Thoracic aorta (tissue), 2 donors: ENCODE measurements around the gene BTBD2. TPM values are rescaled to one million over a fixed set of nuclear protein-coding genes. Genes with fewer than 3 reads are reported as not detected.

Source experiments
- ATAC-seq: fragments of 150-250 bp; one replicate; pipeline ENCODE4 v1.8.0; 2017; ENCODE audit warnings: low read depth; ENCODE audit not compliant: insufficient number of reproducible peaks, low FRiP score
- DNase-seq: peaks from one replicate; pipeline ENCODE4 v3.0.0-alpha.2; 2020; ENCODE audit warnings: low spot score
- H3K27ac ChIP-seq, 2 donors: fragments of 200-600 bp; sonication (generic); 1 replicate in 1 of 2; 2 replicates in 1 of 2; pipeline ENCODE4 v1.5.1; 2016; ENCODE audit warnings: mild to moderate bottlenecking in 2 of 2, moderate library complexity in 2 of 2
- H3K27me3 ChIP-seq: fragments of 200-600 bp; sonication (generic); replicated peaks from 2 replicates; pipeline ENCODE4 v1.6.0; 2016; ENCODE audit warnings: mild to moderate bottlenecking; ENCODE audit not compliant: insufficient read depth
- H3K36me3 ChIP-seq: fragments of 200-600 bp; sonication (generic); one replicate; pipeline ENCODE4 v1.5.1; 2016
- H3K4me1 ChIP-seq, 2 donors: fragments of 200-600 bp; sonication (generic); 1 replicate in 1 of 2; 2 replicates in 1 of 2; pipeline versions ENCODE4 v1.5.1 to v1.6.0; 2016; ENCODE audit warnings: low read depth in 2 of 2, mild to moderate bottlenecking in 1 of 2; ENCODE audit not compliant: control insufficient read depth in 1 of 2
- H3K4me3 ChIP-seq: fragments of 200-600 bp; sonication (generic); 2 replicates; pipeline ENCODE4 v1.5.1; 2016; ENCODE audit warnings: mild to moderate bottlenecking
- H3K9me3 ChIP-seq: fragments of 200-600 bp; sonication (generic); 2 replicates; pipeline ENCODE4 v1.5.1; 2016
- total RNA-seq, 2 donors: library from RNA; depleted of rRNA; stranded (reverse); fragments of >200 nt; gene quantifications; one replicate each; pipeline versions ENCODE4 v1.1.0 to v1.2.3, GENCODE V29; 2016
- TF ChIP-seq, protein P1 (sequence below): fragments of 200-600 bp; sonication (generic); IDR thresholded peaks from one replicate; pipeline ENCODE4 v1.5.1; 2019; ENCODE audit warnings: antibody characterized with exemption

BTBD2 gene
- total RNA-seq, 2 donors from 2014 or later = 43.2 to 107 TPM

DNA sequence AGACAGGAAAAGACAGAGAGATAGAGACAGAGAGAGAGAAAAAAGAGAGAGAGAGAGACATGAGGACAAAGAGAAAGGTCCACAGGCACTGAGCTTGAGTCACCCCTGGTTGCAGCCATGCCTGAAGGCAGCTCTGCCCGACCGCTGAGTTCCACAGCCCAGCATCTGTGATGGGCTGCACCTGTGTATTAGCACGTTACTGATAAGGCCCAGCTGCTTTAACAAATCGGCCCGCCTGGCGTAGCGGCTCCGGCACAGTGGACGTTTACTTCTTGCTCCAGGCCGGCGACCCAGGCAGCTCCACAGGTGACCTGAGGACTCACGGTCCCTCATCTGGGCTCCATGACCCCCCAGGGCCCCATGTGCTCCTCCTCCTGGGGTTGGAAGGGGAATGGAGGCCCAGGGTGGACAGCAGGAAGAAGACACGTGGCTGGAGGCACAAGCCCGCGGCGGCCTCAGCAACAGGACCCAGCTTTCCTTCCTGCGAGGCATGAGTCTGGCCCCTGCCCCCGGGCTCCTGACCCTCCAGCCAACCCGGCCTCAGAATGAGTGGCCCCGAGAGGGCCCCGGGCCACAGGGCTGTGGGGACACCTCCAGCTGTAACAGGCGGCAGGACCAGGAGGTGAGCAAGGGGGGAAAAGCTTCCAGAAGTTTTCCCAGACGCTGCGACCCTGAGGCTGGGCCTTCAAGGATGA is 78.5 kb downstream of the BTBD2 start:
- TF ChIP-seq, protein P1, sequence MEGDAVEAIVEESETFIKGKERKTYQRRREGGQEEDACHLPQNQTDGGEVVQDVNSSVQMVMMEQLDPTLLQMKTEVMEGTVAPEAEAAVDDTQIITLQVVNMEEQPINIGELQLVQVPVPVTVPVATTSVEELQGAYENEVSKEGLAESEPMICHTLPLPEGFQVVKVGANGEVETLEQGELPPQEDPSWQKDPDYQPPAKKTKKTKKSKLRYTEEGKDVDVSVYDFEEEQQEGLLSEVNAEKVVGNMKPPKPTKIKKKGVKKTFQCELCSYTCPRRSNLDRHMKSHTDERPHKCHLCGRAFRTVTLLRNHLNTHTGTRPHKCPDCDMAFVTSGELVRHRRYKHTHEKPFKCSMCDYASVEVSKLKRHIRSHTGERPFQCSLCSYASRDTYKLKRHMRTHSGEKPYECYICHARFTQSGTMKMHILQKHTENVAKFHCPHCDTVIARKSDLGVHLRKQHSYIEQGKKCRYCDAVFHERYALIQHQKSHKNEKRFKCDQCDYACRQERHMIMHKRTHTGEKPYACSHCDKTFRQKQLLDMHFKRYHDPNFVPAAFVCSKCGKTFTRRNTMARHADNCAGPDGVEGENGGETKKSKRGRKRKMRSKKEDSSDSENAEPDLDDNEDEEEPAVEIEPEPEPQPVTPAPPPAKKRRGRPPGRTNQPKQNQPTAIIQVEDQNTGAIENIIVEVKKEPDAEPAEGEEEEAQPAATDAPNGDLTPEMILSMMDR = no peak

GRCh38 chr19:1936430-1936829 is 79.1 kb downstream of the BTBD2 start:
- Histone ChIP-seq H3K4me1 (peaks cover 3 to 16% of the 10 kb centered on the region in 2 donors), H3K9me3 (no peaks in the 10 kb centered on the region), H3K36me3 (no peaks in the 10 kb centered on the region), H3K27me3 (no peaks in the 10 kb centered on the region), H3K27ac (no peak overlapping the region), H3K4me3 (no peak overlapping the region)
- TF ChIP-seq, protein P1 = no peak
- DNase-seq (no peak), ATAC-seq (no peak)

More for the DNA sequence above, 78.5 kb downstream of the BTBD2 start:
- Histone ChIP-seq H3K27me3 (no peaks in the 10 kb centered on the region), H3K9me3 (no peaks in the 10 kb centered on the region), H3K36me3 (no peaks in the 10 kb centered on the region), H3K27ac (no peak overlapping the region), H3K4me1 (peaks cover 3 to 16% of the 10 kb centered on the region in 2 donors), H3K4me3 (no peak overlapping the region)
- no peak for ATAC-seq
- no peak for DNase-seq

GRCh38 chr19:1935484-1936208 is 79.9 kb downstream of the BTBD2 start:
- H3K4me1 ChIP-seq = peaks cover 3 to 16% of the 10 kb centered on the region in 2 donors
- H3K9me3 ChIP-seq = no peaks in the 10 kb centered on the region
- TF ChIP-seq, protein P1 = no peak
- no peaks in the 10 kb centered on the region for H3K36me3 ChIP-seq
- ATAC-seq = no peak
- no peaks in the 10 kb centered on the region for H3K27me3 ChIP-seq
- no peak overlapping the region for H3K4me3 ChIP-seq
- no peak for DNase-seq
- H3K27ac ChIP-seq = no peak overlapping the region

Other genes starting within 250 kb of the BTBD2 start
- gene ATP8B3, start 203.4 kb downstream of the BTBD2 start, total RNA-seq = 1 to 10 TPM in 1 of 2 donors, under 1 TPM in 1; 0.21 to 1.4 TPM
- gene REXO1, start 167.2 kb downstream of the BTBD2 start, total RNA-seq = 10 to 100 TPM; 18.2 to 24.5 TPM
- gene KLF16, start 152.1 kb downstream of the BTBD2 start, total RNA-seq = 10 to 100 TPM in 1 of 2 donors, 1 to 10 TPM in 1; 7.7 to 11.0 TPM
- 100 to 1,000 TPM in 1 of 2 donors, 10 to 100 TPM in 1; 96.8 to 143 TPM for gene ABHD17A, start 130.2 kb downstream of the BTBD2 start, total RNA-seq
- gene ADAT3, start 110.3 kb downstream of the BTBD2 start, total RNA-seq = 1 to 10 TPM; 3.9 to 8.4 TPM
- 10 to 100 TPM; 44.1 to 73.7 TPM for gene SCAMP4, start 110.3 kb downstream of the BTBD2 start, total RNA-seq
- 10 to 100 TPM; 55.5 to 92.4 TPM for gene CSNK1G2, start 74.5 kb downstream of the BTBD2 start, total RNA-seq
- 10 to 100 TPM; 69.7 to 96.3 TPM for gene MKNK2, start 35.5 kb upstream of the BTBD2 start, total RNA-seq
- gene MOB3A, start 80.6 kb upstream of the BTBD2 start, total RNA-seq = 10 to 100 TPM; 37.8 to 50.9 TPM
- gene IZUMO4, start 81.2 kb upstream of the BTBD2 start, total RNA-seq = 1 to 10 TPM; 3.1 to 6.1 TPM
- 100 to 1,000 TPM in 1 of 2 donors, 10 to 100 TPM in 1; 81.4 to 116 TPM for gene AP3D1, start 135.9 kb upstream of the BTBD2 start, total RNA-seq
- 10 to 100 TPM; 12.3 to 33.4 TPM for gene DOT1L, start 148.2 kb upstream of the BTBD2 start, total RNA-seq
- gene PLEKHJ1, start 220.6 kb upstream of the BTBD2 start, total RNA-seq = 10 to 100 TPM; 26.3 to 46.2 TPM
- 10 to 100 TPM; 23.8 to 43.7 TPM for gene SF3A2, start 221.1 kb upstream of the BTBD2 start, total RNA-seq
- under 1 TPM; 0.92 to 0.95 TPM for gene AMH, start 233.6 kb upstream of the BTBD2 start, total RNA-seq
- not detected for gene JSRP1, start 240.7 kb upstream of the BTBD2 start, total RNA-seq